HG03097 (cell line): ENCODE results near the gene NR1H2.
"Not testable (repeated sequence)": the region's sequence is repeated elsewhere in the genome, so short reads cannot be mapped to it uniquely, and the experiment has no call there.

ENCODE experiments used
- ATAC-seq: cut with Tn5 transposase; IDR thresholded peaks from one replicate; pipeline ENCODE4 v1.9.1; 2021; ENCODE audit not compliant: unreplicated experiment, low FRiP score

Gene NR1H2

DNA sequence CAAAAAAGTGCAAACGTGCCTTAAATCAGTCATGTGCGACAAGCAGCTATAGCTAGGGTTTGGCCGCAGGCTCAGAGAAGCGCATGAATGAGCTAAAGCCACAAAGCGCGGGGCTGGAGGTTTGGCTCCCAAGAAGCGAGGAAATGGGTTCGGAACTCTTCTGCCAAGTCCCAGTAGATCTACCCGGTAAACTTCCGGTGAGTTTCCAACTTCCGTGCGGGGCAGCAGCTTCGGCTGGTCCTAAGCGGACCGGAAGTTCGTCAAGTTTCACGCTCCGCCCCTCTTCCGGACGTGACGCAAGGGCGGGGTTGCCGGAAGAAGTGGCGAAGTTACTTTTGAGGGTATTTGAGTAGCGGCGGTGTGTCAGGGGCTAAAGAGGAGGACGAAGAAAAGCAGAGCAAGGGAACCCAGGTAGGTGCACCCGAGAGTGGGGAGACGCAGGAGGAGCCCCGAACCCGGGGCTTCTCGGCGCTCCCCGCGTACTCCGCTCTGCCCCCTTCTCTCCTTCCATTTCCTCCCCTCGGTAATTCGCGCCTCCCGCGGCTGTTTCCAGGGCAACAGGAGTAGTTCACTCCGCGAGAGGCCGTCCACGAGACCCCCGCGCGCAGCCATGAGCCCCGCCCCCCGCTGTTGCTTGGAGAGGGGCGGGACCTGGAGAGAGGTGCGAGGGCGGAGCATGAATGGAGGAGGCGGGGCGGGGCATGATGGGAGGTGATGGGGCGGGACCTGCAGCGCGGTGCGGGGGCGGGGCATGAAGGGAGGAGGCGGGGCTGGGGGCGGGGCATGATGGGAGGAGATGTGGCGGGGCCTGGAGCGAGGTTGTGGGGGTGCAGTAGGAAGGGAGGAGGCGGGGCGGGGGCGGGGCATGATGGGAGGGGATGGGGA, at the start of gene NR1H2:
TSS of gene NR1H2 (plus strand) at position 292 of the 885 bp plus-strand sequence. CDS start 1,149 bp downstream, outside the sequence.
- peak; percentile 77 for ATAC-seq

DNA sequence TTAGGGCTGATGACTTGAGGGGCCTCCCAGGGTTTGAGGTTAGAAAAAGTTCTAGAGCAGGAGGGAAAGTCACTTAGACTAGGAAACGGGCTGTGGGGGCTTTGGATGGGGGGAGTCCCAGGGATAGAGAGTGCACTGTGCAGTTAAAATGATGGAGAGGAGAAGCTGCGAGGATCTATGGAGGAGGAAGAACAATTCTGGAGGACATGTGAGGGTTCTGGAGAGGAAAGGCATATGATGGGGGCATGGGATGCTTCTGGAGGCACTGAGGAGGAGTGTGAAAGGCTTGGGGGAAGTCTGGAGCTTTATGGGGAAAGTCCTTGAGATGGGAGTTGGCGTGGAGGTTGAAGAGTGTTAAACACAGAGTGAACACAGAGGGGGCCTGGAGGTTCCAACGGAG, 49.2 kb upstream of the NR1H2 start:
- no peak for ATAC-seq

GRCh38 chr19:50327461-50328223, 48.6 kb upstream of the NR1H2 start:
- no peak for ATAC-seq

DNA sequence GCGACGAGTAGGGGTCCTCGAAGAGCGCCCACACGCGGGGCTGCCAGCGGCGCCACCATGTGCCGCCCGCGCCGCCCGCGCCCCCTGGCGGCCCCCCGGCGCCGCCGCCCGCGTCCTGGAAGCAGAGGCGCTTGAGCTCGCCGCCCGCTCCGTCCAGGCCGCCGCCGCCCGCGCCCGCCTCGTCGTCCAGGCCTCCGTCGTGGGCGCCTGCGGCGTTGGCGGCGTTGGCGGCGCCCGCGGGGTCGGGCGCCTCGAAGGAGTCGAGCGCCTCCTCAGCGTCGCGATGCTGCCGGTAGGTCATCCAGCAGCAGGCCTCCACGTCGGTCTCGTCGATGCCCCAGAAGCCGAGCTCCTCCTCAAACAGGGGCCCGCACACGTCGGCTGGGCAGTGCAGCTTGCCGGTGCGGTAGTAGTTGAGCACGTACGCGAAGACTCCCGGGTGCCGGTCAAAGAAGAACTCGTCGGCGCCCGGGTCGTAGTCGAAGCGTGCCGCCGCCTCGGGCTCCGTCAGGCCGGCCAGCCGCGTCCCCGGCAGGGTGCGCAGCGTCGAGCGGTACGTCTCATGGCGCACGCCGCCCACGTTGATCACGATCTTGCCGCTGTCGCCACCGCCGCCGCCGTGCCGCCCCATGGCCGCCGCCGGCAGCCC, 47.9 kb upstream of the NR1H2 start:
- ATAC-seq, result no peak

GRCh38 chr19:50328873-50329145, 47.4 kb upstream of the NR1H2 start:
- ATAC-seq, result no peak

DNA sequence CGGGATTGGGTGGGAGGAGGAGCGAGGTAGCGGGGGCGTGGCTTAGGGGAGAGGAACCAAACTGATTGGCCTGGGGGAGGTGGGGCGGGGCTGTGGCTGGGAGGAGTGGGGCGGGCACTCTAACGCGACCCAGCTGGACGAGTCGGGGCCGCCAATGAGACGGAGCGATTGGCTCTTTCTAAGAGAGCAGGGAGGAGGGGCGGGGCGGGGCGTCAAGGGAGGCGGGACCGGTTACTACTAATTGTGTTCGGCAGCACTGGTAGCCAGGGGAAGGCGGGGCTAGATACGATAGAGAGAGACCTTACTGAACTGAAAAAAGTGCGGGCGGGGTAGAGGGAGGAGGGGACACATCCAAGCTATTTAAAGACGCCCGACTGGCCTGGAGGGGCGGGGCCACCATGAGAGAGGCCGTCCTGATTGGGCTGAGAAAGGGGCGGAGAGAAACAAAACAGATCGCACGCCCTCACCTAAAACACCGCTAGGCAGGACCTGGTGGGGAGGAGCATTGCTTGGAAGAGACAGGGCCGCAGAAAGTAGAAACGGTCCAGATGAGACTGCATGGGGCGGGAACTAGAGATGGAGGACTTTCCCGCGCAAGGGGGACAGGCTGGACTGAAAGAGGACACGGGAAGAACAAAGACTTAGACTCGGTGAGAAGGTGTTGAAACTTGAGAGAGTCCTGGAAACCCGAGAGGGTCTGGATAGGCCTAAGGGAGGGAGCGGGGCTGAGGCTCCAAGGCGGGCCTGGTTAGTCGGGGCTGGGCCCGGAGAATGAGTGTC, 46.9 kb upstream of the NR1H2 start, which contains the start of gene KCNC3:
TSS of gene KCNC3 (minus strand) at position 232 of the 780 bp plus-strand sequence. CDS start 295 bp downstream, outside the sequence.
- no peak for ATAC-seq

DNA sequence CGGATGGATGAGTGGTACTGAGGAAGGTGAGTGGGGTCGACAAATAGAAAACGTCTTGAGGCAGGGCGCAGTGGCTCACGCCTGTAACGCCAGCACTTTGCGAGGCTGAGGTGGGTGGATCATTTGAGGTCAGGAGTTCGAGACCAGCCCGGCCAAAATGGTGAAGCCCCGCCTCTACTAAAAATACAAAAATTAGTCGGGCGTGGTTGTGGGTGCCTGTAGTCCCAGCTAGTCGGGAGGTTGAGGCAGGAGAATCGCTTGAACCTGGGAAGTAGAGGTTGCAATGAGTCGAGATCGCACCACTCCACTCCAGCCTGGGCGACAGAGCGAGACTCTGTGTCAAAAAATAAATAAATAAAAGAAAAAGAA, 46.3 kb upstream of the NR1H2 start:
- not testable (repeated sequence) for ATAC-seq

GRCh38 chr19:50330365-50331078, 45.7 kb upstream of the NR1H2 start:
- no peak for ATAC-seq

DNA sequence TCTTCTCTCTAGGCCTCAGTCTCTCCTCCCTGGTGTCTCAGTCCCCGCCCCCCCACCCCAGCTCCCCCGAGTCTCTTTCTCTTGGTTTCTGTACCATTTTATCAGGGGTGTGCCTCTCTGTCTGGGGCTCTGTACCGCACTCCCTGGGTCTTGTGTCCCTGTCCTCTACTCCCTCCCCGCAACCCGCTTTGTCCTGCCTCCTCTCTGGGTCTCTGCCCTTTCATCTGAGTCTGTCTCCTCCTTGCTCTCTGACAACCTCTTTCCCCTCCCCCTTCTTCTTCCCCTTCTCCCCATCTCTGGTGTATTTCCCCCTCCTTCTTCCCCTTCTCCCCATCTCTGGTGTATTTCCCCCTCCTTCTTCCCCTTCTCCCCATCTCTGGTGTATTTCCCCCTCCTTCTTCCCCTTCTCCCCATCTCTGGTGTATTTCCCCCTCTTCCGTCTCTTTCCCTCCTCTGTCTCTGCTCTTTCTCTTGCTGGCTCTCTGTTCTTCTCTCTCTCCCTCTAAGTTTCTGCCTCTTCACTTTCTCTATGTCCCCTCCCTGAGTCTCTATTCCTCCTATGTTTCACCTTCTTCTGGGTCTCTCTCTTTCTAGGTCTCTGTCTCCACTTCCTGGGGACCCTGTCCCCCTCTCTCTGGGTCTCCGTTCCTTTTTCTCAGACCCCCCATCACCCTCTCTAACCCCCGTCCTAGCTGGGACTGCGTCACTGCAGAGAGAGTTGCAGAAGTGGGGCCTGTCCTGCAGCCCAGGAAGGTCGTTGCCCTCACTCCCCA, 44.9 kb upstream of the NR1H2 start:
- ATAC-seq, result no peak

DNA sequence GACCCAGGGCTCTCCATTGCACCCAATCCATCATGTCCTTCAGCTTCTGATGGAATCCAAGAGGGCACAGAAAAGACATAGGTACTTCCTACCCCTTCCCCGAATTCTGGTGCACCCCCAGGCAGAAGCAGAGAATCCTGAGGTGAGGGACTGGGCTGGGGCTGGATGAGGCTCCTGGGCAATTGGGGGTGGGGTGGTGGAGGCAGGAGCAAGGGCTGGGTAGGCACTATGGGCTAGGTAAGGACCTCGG, 44.3 kb upstream of the NR1H2 start:
- no peak for ATAC-seq

DNA sequence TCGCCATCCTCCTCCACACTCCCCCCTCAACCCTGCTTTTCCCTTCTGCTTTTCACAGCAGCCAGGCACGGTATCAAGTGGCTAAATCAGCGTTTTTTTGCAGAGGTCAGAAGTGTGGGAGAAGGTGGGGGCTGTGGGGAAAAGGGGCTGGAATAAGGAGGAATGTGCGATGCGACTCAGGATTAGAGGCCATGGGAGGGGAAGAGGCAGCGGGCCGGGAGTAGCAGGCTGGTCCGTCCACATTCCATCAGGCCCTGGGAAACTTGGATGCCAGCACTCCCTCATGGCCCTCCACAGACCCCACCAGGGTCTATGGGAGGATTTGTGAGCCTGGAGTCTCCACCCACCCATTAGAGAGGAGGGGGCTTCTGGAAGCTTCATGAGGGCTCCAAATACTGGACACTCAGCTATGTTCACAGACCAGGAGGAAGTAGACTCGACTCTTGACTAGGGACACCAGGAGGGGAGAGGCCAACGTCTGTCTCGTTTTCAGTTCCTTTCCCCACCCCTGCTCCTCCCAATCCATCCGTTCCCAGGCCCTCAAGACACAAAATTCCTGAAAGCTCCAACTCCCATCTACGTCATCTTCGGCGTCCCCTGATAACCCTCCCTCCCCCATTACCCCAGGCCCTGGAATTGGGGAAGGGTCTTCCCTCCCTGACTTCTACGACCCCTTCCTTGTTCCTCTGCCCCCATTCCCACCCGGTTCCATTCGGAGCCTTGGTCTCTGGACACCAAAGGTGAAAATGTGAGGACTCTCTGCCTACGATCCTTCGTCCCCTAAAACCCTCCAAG, 43.8 kb upstream of the NR1H2 start:
- no peak for ATAC-seq

GRCh38 chr19:50333235-50333736, 43.0 kb upstream of the NR1H2 start:
- peak; percentile 40 for ATAC-seq

DNA sequence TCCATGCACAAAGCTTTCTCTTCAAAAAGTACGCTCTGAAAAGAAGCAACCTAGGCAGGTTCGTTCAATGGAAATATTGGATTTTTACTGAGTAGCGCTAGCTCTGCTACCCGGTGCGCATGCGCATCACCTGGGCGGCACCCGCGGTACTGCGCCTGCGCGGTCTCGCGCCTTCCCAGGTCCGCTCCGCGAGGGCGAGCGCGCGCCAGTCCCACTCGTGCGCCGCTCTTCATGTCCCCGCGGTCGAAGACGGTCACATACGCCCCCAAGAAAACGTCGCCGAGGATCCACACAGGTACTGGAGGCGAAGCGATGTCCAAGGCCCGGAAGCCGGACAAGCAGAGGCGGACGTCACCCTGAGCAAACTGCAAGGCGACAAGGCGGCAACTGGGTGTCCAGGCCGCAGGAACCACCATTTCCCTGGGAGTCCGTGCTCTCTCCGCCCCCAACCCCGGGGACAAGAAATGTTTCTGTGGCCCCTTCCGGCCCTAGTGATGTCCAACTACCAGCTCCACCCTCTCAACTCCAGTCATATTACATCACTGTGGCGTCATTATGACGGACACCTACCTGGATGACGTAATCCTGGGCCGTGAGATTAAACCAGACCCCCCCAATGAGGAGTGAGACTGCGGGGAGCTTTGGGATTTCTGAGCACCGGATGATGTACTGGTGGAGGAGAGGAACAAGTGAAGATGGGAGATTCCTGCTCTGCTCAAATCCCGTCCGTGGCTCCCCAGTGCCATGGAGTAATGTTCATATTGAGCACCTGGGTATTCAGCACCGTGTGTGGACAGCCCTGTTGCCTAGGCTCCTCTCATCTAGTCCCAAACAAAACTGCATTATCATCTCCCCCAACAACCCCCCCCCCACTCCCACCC, 42.3 kb upstream of the NR1H2 start:
- peak; percentile 26 for ATAC-seq

DNA sequence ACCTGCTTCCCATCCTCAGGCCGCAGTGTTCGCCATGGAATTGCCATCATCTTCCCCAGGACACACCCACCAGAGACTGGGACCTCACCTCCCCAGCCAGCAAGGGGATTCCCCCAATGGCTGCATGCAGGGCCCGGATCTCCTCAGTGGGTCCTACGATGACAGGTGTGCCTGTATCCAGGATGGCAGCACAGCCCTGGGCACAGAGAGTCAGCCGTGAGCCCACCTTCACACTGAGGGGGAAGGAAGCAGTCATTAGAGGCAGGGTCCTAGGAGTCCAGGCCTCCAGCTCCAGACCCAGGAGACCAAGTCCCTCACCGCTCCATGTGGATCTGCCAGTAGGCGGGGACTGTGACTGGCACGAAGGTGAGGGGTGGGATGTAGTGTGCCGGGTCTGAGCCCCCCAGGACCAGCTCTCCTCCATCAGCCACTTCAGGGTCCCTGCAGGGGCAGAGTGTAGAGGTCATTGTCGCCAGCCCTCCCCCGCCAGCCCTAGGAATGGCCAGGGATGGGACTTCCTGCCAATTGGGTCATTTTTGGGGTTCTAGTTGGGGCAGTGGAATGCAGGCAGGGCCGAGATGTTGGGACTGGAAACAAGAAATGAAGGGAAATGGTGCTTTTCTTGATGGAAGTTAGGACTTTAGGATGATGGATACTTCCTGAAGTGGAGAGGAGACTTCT, 41.4 kb upstream of the NR1H2 start:
- ATAC-seq, result no peak

GRCh38 chr19:50337031-50337430, 39.2 kb upstream of the NR1H2 start:
- ATAC-seq, result not testable (repeated sequence)

- ATAC-seq, result no peak
Observed at GRCh38 chr19:50340331-50340730, 35.9 kb upstream of the NR1H2 start.

DNA sequence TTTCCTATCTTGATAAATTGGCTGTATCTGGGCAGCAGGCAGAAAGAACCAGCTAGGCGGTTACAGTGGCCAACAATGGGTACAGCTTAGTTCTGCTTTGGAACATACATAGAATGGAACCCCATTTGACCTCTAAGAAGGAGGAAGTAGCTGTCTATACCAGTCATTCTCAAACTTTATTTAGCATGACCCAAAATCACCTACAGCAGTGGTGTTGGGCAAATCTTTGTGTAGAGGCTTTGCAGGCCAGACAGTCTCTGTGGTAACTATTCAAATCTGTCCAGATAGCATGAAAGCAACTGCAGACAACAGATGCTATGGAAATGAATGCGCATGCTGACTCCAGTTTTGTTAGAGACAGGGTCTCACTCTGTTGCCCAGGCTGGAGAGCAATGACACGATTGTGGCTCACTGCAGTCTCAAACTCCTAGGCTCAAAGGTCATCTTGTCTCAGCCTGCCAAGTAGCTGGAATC, 35.1 kb upstream of the NR1H2 start:
- ATAC-seq, result no peak
